Measurements from ENCODE around the gene CAMKV. TPM values are rescaled to one million over a fixed set of nuclear protein-coding genes. Genes with fewer than 3 reads are reported as not detected.

Gene CAMKV
- polyA plus RNA-seq, 1 of the 3 experiments (the other 2 are of a cell fraction), result 0.53 TPM

DNA sequence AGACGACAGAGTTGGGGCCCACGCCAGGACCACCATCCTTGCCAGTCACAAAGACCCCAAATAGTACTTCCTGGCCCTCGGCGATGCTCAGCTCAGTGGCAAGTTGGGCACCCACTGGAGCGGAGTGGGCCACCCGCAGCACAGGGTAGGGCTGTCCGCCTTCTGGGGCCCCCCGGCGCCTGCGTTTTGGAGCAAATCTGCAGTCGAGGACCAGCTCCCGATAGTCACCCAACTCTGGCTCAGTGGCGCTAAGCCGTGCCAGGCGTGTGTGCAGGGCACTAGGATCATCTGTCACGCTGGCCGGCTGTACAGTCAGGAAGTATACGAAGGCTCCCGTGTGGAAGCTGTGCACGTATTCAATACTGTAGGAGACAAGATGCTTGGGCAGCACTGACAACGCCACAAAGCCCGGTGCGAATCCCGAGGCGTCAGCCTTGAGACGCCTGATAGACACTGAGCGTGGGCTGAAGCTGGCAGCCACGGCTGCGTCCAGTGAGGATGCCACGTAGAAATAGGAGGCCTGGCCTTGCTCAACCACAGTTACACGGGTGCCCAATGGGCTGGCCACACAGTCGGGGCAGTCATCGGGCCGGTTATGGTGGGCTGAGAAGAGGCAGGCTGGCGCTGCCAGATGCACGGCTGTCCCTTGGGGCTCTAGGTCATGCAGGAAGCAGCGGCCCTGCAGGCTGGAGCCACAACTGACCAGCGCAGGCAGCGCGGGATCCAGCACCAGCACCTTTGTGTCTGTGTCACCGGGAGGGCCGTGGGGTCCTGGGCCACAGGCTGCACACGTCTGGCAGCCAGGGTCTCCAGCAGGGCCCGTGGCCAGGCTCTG lies 33.0 kb upstream of the CAMKV start:
- H3K9me3 ChIP-seq, result no peaks in the 10 kb centered on the region
- no peak overlapping the region for H3K4me3 ChIP-seq (ENCODE audit: low read depth in 2 of 2, low read length in 1 of 2)
- H3K9me2 ChIP-seq, result no peaks in the 10 kb centered on the region
- no peaks in the 10 kb centered on the region for H3K27me3 ChIP-seq (ENCODE audit: insufficient read depth)
- TF ChIP-seq YY1 (IDR thresholded peaks at IDR 0.05; ENCODE audit: low read depth) (no peak), ELF1 (IDR thresholded peaks at IDR 0.05) (no peak), FOXJ3 (CRISPR knock-in tag; IDR thresholded peaks at IDR 0.05) (no peak)
- CTCF ChIA-PET, result interaction anchor here (0.9 to 4.5 kb wide), 5 partner anchors 63 to 202 kb away, joined by 3 to 26 read pairs (median 3); partner anchors contain the start of gene INKA1
- no peak for DNase-seq
- no peak overlapping the region for H2AFZ ChIP-seq (ENCODE audit: low read depth)
- 80% methylated on average over 20 of the region's 44 CpGs for WGBS (ENCODE audit: low lambda C conversion rate)
- peaks cover 0 to 6% of the 10 kb centered on the region in 2 experiments; a peak in 2 of 4 replicates for H3K4me1 ChIP-seq (ENCODE audit: control insufficient read depth in 1 of 2, insufficient read depth in 2 of 2, low read depth in 1 of 2, low read length in 1 of 2)
- H3K36me3 ChIP-seq (replicated peaks in 1 of 2; ENCODE audit: control insufficient read depth in 1 of 2, insufficient read depth in 2 of 2, low read length in 1 of 2), result no peaks in the 10 kb centered on the region
- no peaks in the 10 kb centered on the region for H3F3A ChIP-seq (replicated peaks; ENCODE audit: insufficient read depth)
- POLR2A ChIA-PET, result no interaction called here
- H3K27ac ChIP-seq (ENCODE audit: low read depth in 2 of 2, low read length in 1 of 2), result no peak overlapping the region
- H3K4me2 ChIP-seq, result no peak overlapping the region
- no peaks in the 10 kb centered on the region for H4K20me1 ChIP-seq (ENCODE audit: insufficient read depth)
- H3K9ac ChIP-seq, result no peak overlapping the region
- no peaks in the 10 kb centered on the region for H3K79me2 ChIP-seq (ENCODE audit: insufficient read depth)

DNA sequence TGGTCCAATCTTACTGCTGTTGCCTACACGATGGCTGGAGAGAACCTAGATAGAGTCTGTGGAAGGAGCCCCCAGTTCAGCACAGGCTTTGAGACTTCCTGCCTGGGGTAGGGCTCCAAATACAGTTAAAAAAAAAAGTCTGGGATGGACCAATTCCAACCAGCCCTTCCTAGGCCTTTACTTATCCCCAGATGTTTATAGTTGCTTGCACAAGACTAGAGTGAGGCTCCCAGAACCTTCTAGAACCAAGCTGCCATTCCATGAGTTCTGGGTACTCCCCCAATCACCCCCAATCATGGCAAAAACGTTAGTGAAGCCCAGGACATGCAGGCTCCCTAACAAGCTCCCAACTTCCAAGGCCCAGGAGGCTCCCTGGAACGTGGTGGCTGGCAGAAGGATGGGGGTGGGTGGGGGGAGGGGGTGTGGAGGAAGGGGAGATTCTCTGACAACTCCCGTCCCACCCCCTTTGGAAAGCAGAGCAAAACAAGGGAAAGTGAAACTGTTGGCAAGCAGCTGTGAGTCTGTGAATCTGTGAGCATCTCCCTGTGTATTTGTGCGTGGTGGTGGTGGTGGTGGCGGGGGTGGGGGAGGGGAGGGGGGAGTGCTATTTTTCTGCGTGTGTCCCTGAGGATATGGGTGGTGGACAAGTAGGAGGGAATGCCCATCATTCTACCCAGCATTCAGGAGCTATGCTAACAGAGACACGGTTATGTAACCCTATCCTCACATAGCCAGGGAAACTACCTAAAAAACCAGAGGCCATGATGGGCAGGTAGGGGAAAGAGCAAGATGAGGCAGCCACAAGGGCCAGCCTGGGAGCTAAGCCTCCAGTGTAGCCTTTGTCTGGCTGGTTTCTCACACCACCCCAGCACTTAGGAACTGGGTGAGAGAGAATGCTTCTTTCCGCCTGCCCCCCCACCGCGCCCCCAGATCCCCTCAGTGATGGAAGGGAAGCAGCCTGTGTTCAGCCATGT lies 31.9 kb upstream of the CAMKV start:
- H3F3A ChIP-seq (replicated peaks; ENCODE audit: insufficient read depth), result no peaks in the 10 kb centered on the region
- CTCF ChIA-PET, result interaction anchor here (1.0 to 4.5 kb wide), 6 partner anchors 20 to 201 kb away, joined by 3 to 26 read pairs (median 6); partner anchors contain the start of gene INKA1
- no peak overlapping the region for H3K4me3 ChIP-seq (ENCODE audit: low read depth in 2 of 2, low read length in 1 of 2)
- no peak overlapping the region for H3K27ac ChIP-seq (ENCODE audit: low read depth in 2 of 2, low read length in 1 of 2)
- H2AFZ ChIP-seq (ENCODE audit: low read depth), result no peak overlapping the region
- no peak for DNase-seq
- no peaks in the 10 kb centered on the region for H3K27me3 ChIP-seq (ENCODE audit: insufficient read depth)
- peaks cover 0 to 6% of the 10 kb centered on the region in 2 experiments; a peak in 2 of 4 replicates for H3K4me1 ChIP-seq (ENCODE audit: control insufficient read depth in 1 of 2, insufficient read depth in 2 of 2, low read depth in 1 of 2, low read length in 1 of 2)
- H3K9ac ChIP-seq, result no peak overlapping the region
- WGBS (ENCODE audit: low lambda C conversion rate), result 67% methylated on average over 11 of the region's 11 CpGs
- POLR2A ChIA-PET, result no interaction called here
- no peaks in the 10 kb centered on the region for H4K20me1 ChIP-seq (ENCODE audit: insufficient read depth)
- H3K4me2 ChIP-seq, result no peak overlapping the region
- no peaks in the 10 kb centered on the region for H3K9me3 ChIP-seq
- no peaks in the 10 kb centered on the region for H3K36me3 ChIP-seq (replicated peaks in 1 of 2; ENCODE audit: control insufficient read depth in 1 of 2, insufficient read depth in 2 of 2, low read length in 1 of 2)
- TF ChIP-seq, protein P1, sequence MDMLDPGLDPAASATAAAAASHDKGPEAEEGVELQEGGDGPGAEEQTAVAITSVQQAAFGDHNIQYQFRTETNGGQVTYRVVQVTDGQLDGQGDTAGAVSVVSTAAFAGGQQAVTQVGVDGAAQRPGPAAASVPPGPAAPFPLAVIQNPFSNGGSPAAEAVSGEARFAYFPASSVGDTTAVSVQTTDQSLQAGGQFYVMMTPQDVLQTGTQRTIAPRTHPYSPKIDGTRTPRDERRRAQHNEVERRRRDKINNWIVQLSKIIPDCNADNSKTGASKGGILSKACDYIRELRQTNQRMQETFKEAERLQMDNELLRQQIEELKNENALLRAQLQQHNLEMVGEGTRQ (IDR thresholded peaks at IDR 0.05; ENCODE audit: borderline replicate concordance, low read depth, low read length), result no peak
- TF ChIP-seq FOSL2 (IDR thresholded peaks at IDR 0.05; ENCODE audit: borderline replicate concordance, low read depth) (no peak), SIN3A (IDR thresholded peaks at IDR 0.05; ENCODE audit: borderline replicate concordance, low read depth, low read length) (no peak), JUND (IDR thresholded peaks at IDR 0.05) (no peak), NFIC (IDR thresholded peaks at IDR 0.05; ENCODE audit: borderline replicate concordance) (no peak), SMC3 (IDR thresholded peaks at IDR 0.05; ENCODE audit: low read depth, low read length) (no peak), EP300 (IDR thresholded peaks at IDR 0.05; ENCODE audit: borderline replicate concordance in 1 of 2, low read depth in 1 of 2, low read length in 1 of 2) (no peak), GATA2 (CRISPR knock-in tag; IDR thresholded peaks at IDR 0.05) (no peak), FOXJ3 (CRISPR knock-in tag; IDR thresholded peaks at IDR 0.05) (no peak), TAF1 (IDR thresholded peaks at IDR 0.05; ENCODE audit: borderline replicate concordance, low read depth, low read length) (no peak), TCF12 (IDR thresholded peaks at IDR 0.05) (no peak), RXRA (IDR thresholded peaks at IDR 0.05; ENCODE audit: borderline replicate concordance, low read depth) (no peak), MXI1 (IDR thresholded peaks at IDR 0.05; ENCODE audit: low read depth, low read length) (no peak), EZH2phosphoT487 (IDR thresholded peaks at IDR 0.05; ENCODE audit: borderline replicate concordance, low read depth) (no peak), POLR2AphosphoS5 (IDR thresholded peaks at IDR 0.05; ENCODE audit: low read depth, low read length) (no peak), GABPA (IDR thresholded peaks at IDR 0.05; ENCODE audit: low read depth) (no peak), FOXM1 (IDR thresholded peaks at IDR 0.05; ENCODE audit: low read depth) (no peak), YY1 (IDR thresholded peaks at IDR 0.05; ENCODE audit: low read depth) (no peak)
- TF ChIP-seq, protein P2, sequence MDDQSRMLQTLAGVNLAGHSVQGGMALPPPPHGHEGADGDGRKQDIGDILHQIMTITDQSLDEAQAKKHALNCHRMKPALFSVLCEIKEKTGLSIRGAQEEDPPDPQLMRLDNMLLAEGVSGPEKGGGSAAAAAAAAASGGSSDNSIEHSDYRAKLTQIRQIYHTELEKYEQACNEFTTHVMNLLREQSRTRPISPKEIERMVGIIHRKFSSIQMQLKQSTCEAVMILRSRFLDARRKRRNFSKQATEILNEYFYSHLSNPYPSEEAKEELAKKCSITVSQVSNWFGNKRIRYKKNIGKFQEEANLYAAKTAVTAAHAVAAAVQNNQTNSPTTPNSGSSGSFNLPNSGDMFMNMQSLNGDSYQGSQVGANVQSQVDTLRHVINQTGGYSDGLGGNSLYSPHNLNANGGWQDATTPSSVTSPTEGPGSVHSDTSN (IDR thresholded peaks at IDR 0.05), result no peak
- TF ChIP-seq, protein P3, sequence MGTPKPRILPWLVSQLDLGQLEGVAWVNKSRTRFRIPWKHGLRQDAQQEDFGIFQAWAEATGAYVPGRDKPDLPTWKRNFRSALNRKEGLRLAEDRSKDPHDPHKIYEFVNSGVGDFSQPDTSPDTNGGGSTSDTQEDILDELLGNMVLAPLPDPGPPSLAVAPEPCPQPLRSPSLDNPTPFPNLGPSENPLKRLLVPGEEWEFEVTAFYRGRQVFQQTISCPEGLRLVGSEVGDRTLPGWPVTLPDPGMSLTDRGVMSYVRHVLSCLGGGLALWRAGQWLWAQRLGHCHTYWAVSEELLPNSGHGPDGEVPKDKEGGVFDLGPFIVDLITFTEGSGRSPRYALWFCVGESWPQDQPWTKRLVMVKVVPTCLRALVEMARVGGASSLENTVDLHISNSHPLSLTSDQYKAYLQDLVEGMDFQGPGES (IDR thresholded peaks at IDR 0.05; ENCODE audit: low read depth, low read length), result no peak
- H3K79me2 ChIP-seq (ENCODE audit: insufficient read depth), result no peaks in the 10 kb centered on the region
- H3K9me2 ChIP-seq, result no peaks in the 10 kb centered on the region
